ENCODE measurements around the gene PTX3.

- TF ChIP-seq CTCF (IDR thresholded peaks at IDR 0.05) = no peak
- no peak for TF ChIP-seq POLR2AphosphoS5 (IDR thresholded peaks at IDR 0.05; ENCODE audit: low read depth, low read length)
- no peak for TF ChIP-seq SIN3A (IDR thresholded peaks at IDR 0.05; ENCODE audit: borderline replicate concordance, insufficient read depth, low read depth, low read length)
Observed at GRCh38 chr3:157406394-157406793, 30.3 kb upstream of the PTX3 start.

All from Panc1 (cell line).